Measurements from ENCODE around the gene DEFB129.

Gene DEFB129

GRCh38 chr20:271069-271468, 44.0 kb downstream of the DEFB129 start:
- no peak for TF ChIP-seq ARNT (IDR thresholded peaks at IDR 0.05)
- TF ChIP-seq ELF4 (IDR thresholded peaks at IDR 0.05): no peak
- no peak for TF ChIP-seq CTBP1 (IDR thresholded peaks at IDR 0.05; ENCODE audit: borderline replicate concordance)
- ChIA-PET POLR2A (no interaction called here), CTCF (no interaction called here)
- no peak for DNase-seq (ENCODE audit: extremely low spot score)

- ChIA-PET POLR2A (no interaction called here), CTCF (no interaction called here)
- TF ChIP-seq ZNF384 (IDR thresholded peaks at IDR 0.05) (no peak), TARDBP (IDR thresholded peaks at IDR 0.05) (no peak), FOXA1 (IDR thresholded peaks at IDR 0.05) (no peak), SUZ12 (IDR thresholded peaks at IDR 0.05) (no peak), LEF1 (IDR thresholded peaks at IDR 0.05; ENCODE audit: borderline replicate concordance) (no peak), FOXK2 (IDR thresholded peaks at IDR 0.05) (no peak), NFRKB (IDR thresholded peaks at IDR 0.05) (no peak), SP1 (IDR thresholded peaks at IDR 0.05) (no peak)
- no peak for DNase-seq (ENCODE audit: extremely low spot score)
Measured at GRCh38 chr20:271528-271927, 44.5 kb downstream of the DEFB129 start.

- POLR2A ChIA-PET: no interaction called here
- no peak for DNase-seq (ENCODE audit: extremely low spot score)
- TF ChIP-seq BHLHE40 (IDR thresholded peaks at IDR 0.05; ENCODE audit: borderline replicate concordance) (no peak), FOXA1 (IDR thresholded peaks at IDR 0.05) (no peak), TARDBP (IDR thresholded peaks at IDR 0.05) (no peak), FOXM1 (IDR thresholded peaks at IDR 0.05; ENCODE audit: borderline replicate concordance) (no peak), ELF4 (IDR thresholded peaks at IDR 0.05) (no peak), L3MBTL2 (conservative IDR thresholded peaks at IDR 0.05) (no peak), ARNT (IDR thresholded peaks at IDR 0.05) (no peak), HDGF (IDR thresholded peaks at IDR 0.05; ENCODE audit: borderline replicate concordance) (no peak), FOXK2 (IDR thresholded peaks at IDR 0.05) (no peak), SP1 (IDR thresholded peaks at IDR 0.05) (no peak), LEF1 (IDR thresholded peaks at IDR 0.05; ENCODE audit: borderline replicate concordance) (no peak), CTBP1 (IDR thresholded peaks at IDR 0.05; ENCODE audit: borderline replicate concordance) (no peak), SUZ12 (IDR thresholded peaks at IDR 0.05) (no peak), NFRKB (IDR thresholded peaks at IDR 0.05) (no peak)
- CTCF ChIA-PET: no interaction called here
Measured at GRCh38 chr20:272718-273117, 45.7 kb downstream of the DEFB129 start.

- CTCF ChIA-PET: no interaction called here
- DNase-seq (ENCODE audit: extremely low spot score): no peak
- TF ChIP-seq CTBP1 (IDR thresholded peaks at IDR 0.05; ENCODE audit: borderline replicate concordance): no peak
- TF ChIP-seq TARDBP (IDR thresholded peaks at IDR 0.05): no peak
- TF ChIP-seq FOXM1 (IDR thresholded peaks at IDR 0.05; ENCODE audit: borderline replicate concordance): no peak
- no peak for TF ChIP-seq HDGF (IDR thresholded peaks at IDR 0.05; ENCODE audit: borderline replicate concordance)
- no peak for TF ChIP-seq FOXA1 (IDR thresholded peaks at IDR 0.05)
- no peak for TF ChIP-seq PKNOX1 (IDR thresholded peaks at IDR 0.05)
- TF ChIP-seq FOXK2 (IDR thresholded peaks at IDR 0.05): no peak
- TF ChIP-seq ARNT (IDR thresholded peaks at IDR 0.05): no peak
- no peak for TF ChIP-seq ZNF384 (IDR thresholded peaks at IDR 0.05)
- no peak for TF ChIP-seq SUZ12 (IDR thresholded peaks at IDR 0.05)
- no peak for TF ChIP-seq SP1 (IDR thresholded peaks at IDR 0.05)
- no peak for TF ChIP-seq LEF1 (IDR thresholded peaks at IDR 0.05; ENCODE audit: borderline replicate concordance)
- no peak for TF ChIP-seq ELF4 (IDR thresholded peaks at IDR 0.05)
- TF ChIP-seq L3MBTL2 (conservative IDR thresholded peaks at IDR 0.05): no peak
- TF ChIP-seq BHLHE40 (IDR thresholded peaks at IDR 0.05; ENCODE audit: borderline replicate concordance): no peak
- POLR2A ChIA-PET: interaction anchor here (0.9 kb wide), 1 partner anchor 25 kb away, joined by 3 read pairs; no protein-coding TSS in a partner anchor
Measured at GRCh38 chr20:273884-274283, 46.8 kb downstream of the DEFB129 start.

- ChIA-PET CTCF (no interaction called here), POLR2A (no interaction called here)
- no peak for DNase-seq (ENCODE audit: extremely low spot score)
- TF ChIP-seq LEF1 (IDR thresholded peaks at IDR 0.05; ENCODE audit: borderline replicate concordance) (no peak), ZNF384 (IDR thresholded peaks at IDR 0.05) (no peak), HDGF (IDR thresholded peaks at IDR 0.05; ENCODE audit: borderline replicate concordance) (no peak), NFRKB (IDR thresholded peaks at IDR 0.05) (no peak), BHLHE40 (IDR thresholded peaks at IDR 0.05; ENCODE audit: borderline replicate concordance) (no peak), FOXK2 (IDR thresholded peaks at IDR 0.05) (no peak), L3MBTL2 (conservative IDR thresholded peaks at IDR 0.05) (no peak), ARNT (IDR thresholded peaks at IDR 0.05) (no peak), ELF4 (IDR thresholded peaks at IDR 0.05) (no peak), SUZ12 (IDR thresholded peaks at IDR 0.05) (no peak), FOXA1 (IDR thresholded peaks at IDR 0.05) (no peak), FOXM1 (IDR thresholded peaks at IDR 0.05; ENCODE audit: borderline replicate concordance) (no peak), CTBP1 (IDR thresholded peaks at IDR 0.05; ENCODE audit: borderline replicate concordance) (no peak), TARDBP (IDR thresholded peaks at IDR 0.05) (no peak), PKNOX1 (IDR thresholded peaks at IDR 0.05) (no peak), SP1 (IDR thresholded peaks at IDR 0.05) (no peak)
Measured at GRCh38 chr20:275791-276190, 48.7 kb downstream of the DEFB129 start.

GRCh38 chr20:276620-277495, 49.8 kb downstream of the DEFB129 start:
- POLR2A ChIA-PET: no interaction called here
- CTCF ChIA-PET: no interaction called here
- DNase-seq (ENCODE audit: extremely low spot score): no peak
- TF ChIP-seq BHLHE40 (IDR thresholded peaks at IDR 0.05; ENCODE audit: borderline replicate concordance) (no peak), ARNT (IDR thresholded peaks at IDR 0.05) (no peak), SP1 (IDR thresholded peaks at IDR 0.05) (no peak), NFRKB (IDR thresholded peaks at IDR 0.05) (no peak), FOXK2 (IDR thresholded peaks at IDR 0.05) (no peak), TARDBP (IDR thresholded peaks at IDR 0.05) (no peak), LEF1 (IDR thresholded peaks at IDR 0.05; ENCODE audit: borderline replicate concordance) (no peak), HDGF (IDR thresholded peaks at IDR 0.05; ENCODE audit: borderline replicate concordance) (no peak), CTBP1 (IDR thresholded peaks at IDR 0.05; ENCODE audit: borderline replicate concordance) (no peak), L3MBTL2 (conservative IDR thresholded peaks at IDR 0.05) (no peak), ELF4 (IDR thresholded peaks at IDR 0.05) (no peak), ZNF384 (IDR thresholded peaks at IDR 0.05) (no peak), PKNOX1 (IDR thresholded peaks at IDR 0.05) (no peak), FOXA1 (IDR thresholded peaks at IDR 0.05) (no peak), FOXM1 (IDR thresholded peaks at IDR 0.05; ENCODE audit: borderline replicate concordance) (no peak), SUZ12 (IDR thresholded peaks at IDR 0.05) (no peak)
